ENCODE results near the gene TMEM43.

TMEM43 gene

DNA sequence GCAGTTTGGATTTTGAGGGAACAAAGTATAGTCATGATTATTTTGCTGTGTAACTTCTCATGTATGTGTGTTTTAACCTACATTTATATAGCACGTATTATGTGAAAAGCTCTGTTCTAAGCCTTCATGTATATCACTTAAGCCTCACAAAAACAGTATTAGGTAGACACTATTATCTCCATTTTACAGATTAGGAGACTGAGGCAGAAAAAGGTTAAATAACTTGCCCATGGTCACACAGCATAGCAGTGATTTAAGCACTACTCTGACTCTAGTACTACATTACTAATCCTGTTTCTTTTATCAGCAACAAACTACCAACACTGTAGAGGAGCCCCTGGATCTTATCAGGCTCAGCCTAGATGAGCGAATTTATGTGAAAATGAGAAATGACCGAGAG lies 56.4 kb downstream of the TMEM43 start:
- DNase-seq: no peak

DNA sequence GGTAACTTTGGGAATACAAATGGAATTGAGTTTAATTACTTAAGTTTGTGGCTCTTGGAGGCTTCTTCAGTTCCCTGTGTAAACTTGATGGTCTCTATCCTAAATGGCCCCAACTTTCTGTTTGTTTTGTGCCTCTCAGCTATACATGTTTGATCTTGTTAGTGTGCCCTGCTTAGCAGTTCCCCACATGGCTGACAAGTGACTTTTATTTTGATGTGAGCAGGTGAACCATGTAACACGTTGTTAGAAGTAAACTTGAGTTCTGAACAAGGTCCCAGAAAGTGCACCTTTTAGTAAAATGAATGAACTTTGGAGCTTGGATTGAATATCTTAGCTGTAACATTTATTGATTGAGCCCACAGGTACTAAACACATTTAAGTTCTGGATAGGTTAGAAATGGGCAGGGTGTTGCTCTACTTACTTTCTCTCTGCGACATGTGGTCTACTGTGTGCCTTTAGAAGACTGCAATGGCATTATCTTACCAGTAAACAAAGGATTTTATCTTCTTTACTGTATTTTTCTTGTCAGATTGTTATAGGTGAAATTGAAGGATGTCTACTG lies 58.2 kb downstream of the TMEM43 start:
- DNase-seq: no peak

DNA sequence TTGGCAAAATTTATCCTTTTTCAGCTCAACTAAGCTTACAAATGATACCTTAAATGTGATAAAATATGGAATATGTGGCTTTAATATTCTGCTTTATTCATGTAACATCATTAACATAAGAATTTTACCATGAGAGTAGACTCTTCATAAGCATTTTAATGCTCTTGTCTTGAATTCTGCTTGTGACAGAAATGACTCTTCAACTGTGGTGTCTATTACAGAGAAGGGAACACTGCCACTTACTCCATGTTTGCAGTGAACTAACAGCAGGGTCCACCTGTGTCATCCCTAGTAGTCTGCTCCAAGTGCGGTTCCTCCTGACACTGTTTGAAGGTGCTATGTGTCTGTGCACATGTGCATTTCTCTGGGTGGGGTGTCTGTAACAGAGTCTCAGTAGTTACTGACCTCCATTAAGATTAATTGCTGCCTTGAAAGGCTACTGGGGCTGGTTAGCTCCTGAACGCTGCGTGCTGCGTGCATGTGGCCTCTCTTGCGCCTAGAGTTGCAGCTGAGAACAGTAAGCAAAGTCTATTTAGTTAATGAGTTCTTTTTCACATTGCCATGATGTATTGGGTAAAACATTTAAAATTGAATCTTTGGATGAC lies 62.1 kb downstream of the TMEM43 start:
- no peak for DNase-seq

DNA sequence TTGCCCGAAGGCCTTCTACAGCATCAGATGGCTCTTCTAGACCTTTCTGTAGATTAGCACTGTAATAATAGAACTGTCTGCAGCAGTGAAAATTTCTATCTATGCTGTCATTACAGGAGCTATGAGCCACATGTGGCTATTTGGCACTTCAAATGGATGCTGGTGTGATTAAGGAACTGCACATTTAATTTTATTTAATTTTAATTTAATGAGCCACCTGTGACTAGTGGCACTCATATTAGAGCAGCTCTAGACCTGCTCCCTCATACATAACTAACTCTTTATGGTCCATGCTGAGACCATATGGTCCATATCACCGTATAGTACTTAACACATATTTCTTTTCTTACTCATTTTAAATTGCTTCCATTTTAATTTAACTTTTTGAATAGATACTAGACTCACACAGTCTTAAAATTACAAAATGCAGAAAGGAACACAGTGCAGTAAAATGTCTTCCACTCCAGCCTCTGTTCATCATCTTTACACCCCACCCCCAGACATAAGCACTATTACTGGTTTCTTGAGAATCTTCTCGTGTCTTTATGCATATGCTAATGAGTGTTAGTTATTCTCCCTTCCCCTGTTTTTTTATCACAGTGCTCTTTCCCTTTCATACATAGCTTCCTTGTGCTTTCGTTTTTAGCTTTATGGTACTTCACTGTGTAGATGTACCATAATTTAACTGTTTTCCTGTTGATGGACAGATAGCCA lies 63.3 kb downstream of the TMEM43 start:
- DNase-seq: no peak

All from retina (tissue), 1 donor.